Measurements from ENCODE around the gene BCAM. TPM values are rescaled to one million over a fixed set of nuclear protein-coding genes. Genes with fewer than 3 reads are reported as not detected.
A peak's percentile ranks its signal among the peaks of the same experiment; 100 is the strongest.
"Not testable (repeated sequence)": the region's sequence is repeated elsewhere in the genome, so short reads cannot be mapped to it uniquely, and the experiment has no call there.

Gene BCAM
- total and polyA plus RNA-seq, 5 donors from 2014 or later, result not detected

- Mint-ChIP-seq H3K4me1 (peaks cover 0 to 10% (median 8%) of the 10 kb centered on the region in 4 donors), H3K27me3 (peaks cover 43% of the 10 kb centered on the region), H3K4me3 (no peak overlapping the region), H3K36me3 (no peaks in the 10 kb centered on the region), H3K9me3 (no peaks in the 10 kb centered on the region), H3K27ac (no peak overlapping the region)
- DNase-seq, result no peak
- no peaks in the 10 kb centered on the region for H3K36me3 ChIP-seq (ENCODE audit: control insufficient read depth, insufficient read depth, low read length)
- no peak for ATAC-seq (ENCODE audit: low read depth in 2 of 2)
- peaks cover 3% of the 10 kb centered on the region for H3K27me3 ChIP-seq (ENCODE audit: control insufficient read depth, insufficient read depth, low read length)
- H3K4me1 ChIP-seq (ENCODE audit: control insufficient read depth, insufficient read depth, low read length, poor library complexity, severe bottlenecking), result peaks cover 15% of the 10 kb centered on the region
- no peak overlapping the region for H3K4me3 ChIP-seq (ENCODE audit: low read depth, low read length)
- H3K9me3 ChIP-seq (ENCODE audit: control insufficient read depth in 2 of 2, low read length in 2 of 2), result no peaks in the 10 kb centered on the region
- H3K27ac ChIP-seq (ENCODE audit: insufficient read depth, low read length, poor library complexity, severe bottlenecking), result no peak overlapping the region
Measured at GRCh38 chr19:44851427-44851826, 42.5 kb downstream of the BCAM start.

- Mint-ChIP-seq H3K9me3 (no peaks in the 10 kb centered on the region), H3K36me3 (peaks cover 3% of the 10 kb centered on the region), H3K27ac (no peak overlapping the region), H3K27me3 (peaks cover 20% of the 10 kb centered on the region), H3K4me3 (peak overlapping the region in 1 of 4 donors; percentile 35), H3K4me1 (peaks cover 0 to 2% (median 0%) of the 10 kb centered on the region in 4 donors)
- Histone ChIP-seq H3K36me3 (ENCODE audit: control insufficient read depth, insufficient read depth, low read length) (no peaks in the 10 kb centered on the region), H3K9me3 (ENCODE audit: control insufficient read depth in 2 of 2, low read length in 2 of 2) (no peaks in the 10 kb centered on the region), H3K27me3 (ENCODE audit: control insufficient read depth, insufficient read depth, low read length) (no peaks in the 10 kb centered on the region), H3K4me3 (ENCODE audit: low read depth, low read length) (no peak overlapping the region), H3K27ac (ENCODE audit: insufficient read depth, low read length, poor library complexity, severe bottlenecking) (no peak overlapping the region), H3K4me1 (ENCODE audit: control insufficient read depth, insufficient read depth, low read length, poor library complexity, severe bottlenecking) (no peaks in the 10 kb centered on the region)
- DNase-seq (no peak), ATAC-seq (ENCODE audit: low read depth in 2 of 2) (no peak)
Measured at GRCh38 chr19:44855606-44856005, 46.7 kb downstream of the BCAM start.

- no peaks in the 10 kb centered on the region for H3K4me1 ChIP-seq (ENCODE audit: control insufficient read depth, insufficient read depth, low read length, poor library complexity, severe bottlenecking)
- H3K36me3 ChIP-seq (ENCODE audit: control insufficient read depth, insufficient read depth, low read length), result no peaks in the 10 kb centered on the region
- H3K9me3 Mint-ChIP-seq, result no peaks in the 10 kb centered on the region
- H3K27ac Mint-ChIP-seq, result no peak overlapping the region
- H3K27me3 Mint-ChIP-seq, result peaks cover 21% of the 10 kb centered on the region
- DNase-seq (no peak), ATAC-seq (ENCODE audit: low read depth in 2 of 2) (no peak)
- no peak overlapping the region for H3K27ac ChIP-seq (ENCODE audit: insufficient read depth, low read length, poor library complexity, severe bottlenecking)
- no peak overlapping the region for H3K4me3 ChIP-seq (ENCODE audit: low read depth, low read length)
- H3K9me3 ChIP-seq (ENCODE audit: control insufficient read depth in 2 of 2, low read length in 2 of 2), result no peaks in the 10 kb centered on the region
- H3K36me3 Mint-ChIP-seq, result peaks cover 3% of the 10 kb centered on the region
- H3K4me1 Mint-ChIP-seq, result peaks cover 0 to 2% (median 0%) of the 10 kb centered on the region in 4 donors
- no peaks in the 10 kb centered on the region for H3K27me3 ChIP-seq (ENCODE audit: control insufficient read depth, insufficient read depth, low read length)
- H3K4me3 Mint-ChIP-seq, result no peak overlapping the region
Measured at GRCh38 chr19:44856421-44857083, 47.6 kb downstream of the BCAM start.

GRCh38 chr19:44857837-44858236, 48.9 kb downstream of the BCAM start:
- Mint-ChIP-seq H3K9me3 (no peaks in the 10 kb centered on the region), H3K27me3 (peaks cover 17% of the 10 kb centered on the region), H3K27ac (no peak overlapping the region), H3K4me1 (peaks cover 0 to 2% (median 0%) of the 10 kb centered on the region in 4 donors), H3K36me3 (peaks cover 3% of the 10 kb centered on the region), H3K4me3 (no peak overlapping the region)
- Histone ChIP-seq H3K4me1 (ENCODE audit: control insufficient read depth, insufficient read depth, low read length, poor library complexity, severe bottlenecking) (no peaks in the 10 kb centered on the region), H3K27ac (ENCODE audit: insufficient read depth, low read length, poor library complexity, severe bottlenecking) (no peak overlapping the region), H3K27me3 (ENCODE audit: control insufficient read depth, insufficient read depth, low read length) (no peaks in the 10 kb centered on the region), H3K9me3 (ENCODE audit: control insufficient read depth in 2 of 2, low read length in 2 of 2) (no peaks in the 10 kb centered on the region), H3K36me3 (ENCODE audit: control insufficient read depth, insufficient read depth, low read length) (no peaks in the 10 kb centered on the region), H3K4me3 (ENCODE audit: low read depth, low read length) (no peak overlapping the region)
- DNase-seq, result no peak
- no peak for ATAC-seq (ENCODE audit: low read depth in 2 of 2)

- not testable (repeated sequence) for H3K36me3 Mint-ChIP-seq; H3K4me3 Mint-ChIP-seq; ATAC-seq (ENCODE audit: low read depth in 2 of 2); H3K9me3 ChIP-seq (ENCODE audit: control insufficient read depth in 2 of 2, low read length in 2 of 2); H3K36me3 ChIP-seq (ENCODE audit: control insufficient read depth, insufficient read depth, low read length); H3K9me3 Mint-ChIP-seq; H3K27ac ChIP-seq (ENCODE audit: insufficient read depth, low read length, poor library complexity, severe bottlenecking); H3K4me3 ChIP-seq (ENCODE audit: low read depth, low read length); H3K4me1 ChIP-seq (ENCODE audit: control insufficient read depth, insufficient read depth, low read length, poor library complexity, severe bottlenecking); DNase-seq; H3K27ac Mint-ChIP-seq; H3K4me1 Mint-ChIP-seq; H3K27me3 ChIP-seq (ENCODE audit: control insufficient read depth, insufficient read depth, low read length)
- peaks cover 13% of the 10 kb centered on the region for H3K27me3 Mint-ChIP-seq
Measured at GRCh38 chr19:44861576-44861975, 52.7 kb downstream of the BCAM start.

GRCh38 chr19:44863990-44864389, 55.1 kb downstream of the BCAM start:
- no peaks in the 10 kb centered on the region for H3K4me1 ChIP-seq (ENCODE audit: control insufficient read depth, insufficient read depth, low read length, poor library complexity, severe bottlenecking)
- no peak overlapping the region for H3K27ac Mint-ChIP-seq
- DNase-seq, result no peak
- H3K4me1 Mint-ChIP-seq, result peaks cover 0 to 3% (median 0%) of the 10 kb centered on the region in 4 donors
- peaks cover 11% of the 10 kb centered on the region for H3K27me3 Mint-ChIP-seq
- H3K36me3 ChIP-seq (ENCODE audit: control insufficient read depth, insufficient read depth, low read length), result no peaks in the 10 kb centered on the region
- H3K36me3 Mint-ChIP-seq, result peaks cover 2% of the 10 kb centered on the region
- no peaks in the 10 kb centered on the region for H3K27me3 ChIP-seq (ENCODE audit: control insufficient read depth, insufficient read depth, low read length)
- no peak overlapping the region for H3K4me3 ChIP-seq (ENCODE audit: low read depth, low read length)
- no peaks in the 10 kb centered on the region for H3K9me3 ChIP-seq (ENCODE audit: control insufficient read depth in 2 of 2, low read length in 2 of 2)
- H3K4me3 Mint-ChIP-seq, result no peak overlapping the region
- no peak for ATAC-seq (ENCODE audit: low read depth in 2 of 2)
- no peak overlapping the region for H3K27ac ChIP-seq (ENCODE audit: insufficient read depth, low read length, poor library complexity, severe bottlenecking)
- H3K9me3 Mint-ChIP-seq, result peaks cover 0 to 1% (median 0%) of the 10 kb centered on the region in 7 donors

- no peaks in the 10 kb centered on the region for H3K36me3 Mint-ChIP-seq
- Histone ChIP-seq H3K36me3 (ENCODE audit: control insufficient read depth, insufficient read depth, low read length) (no peaks in the 10 kb centered on the region), H3K27ac (ENCODE audit: insufficient read depth, low read length, poor library complexity, severe bottlenecking) (no peak overlapping the region), H3K4me1 (ENCODE audit: control insufficient read depth, insufficient read depth, low read length, poor library complexity, severe bottlenecking) (no peaks in the 10 kb centered on the region), H3K9me3 (ENCODE audit: control insufficient read depth in 2 of 2, low read length in 2 of 2) (no peaks in the 10 kb centered on the region), H3K4me3 (ENCODE audit: low read depth, low read length) (no peak overlapping the region), H3K27me3 (ENCODE audit: control insufficient read depth, insufficient read depth, low read length) (no peaks in the 10 kb centered on the region)
- peaks cover 12% of the 10 kb centered on the region for H3K27me3 Mint-ChIP-seq
- H3K27ac Mint-ChIP-seq, result no peak overlapping the region
- peak overlapping the region in 1 of 4 donors; percentile 13 for H3K4me3 Mint-ChIP-seq
- no peak for DNase-seq
- ATAC-seq (ENCODE audit: low read depth in 2 of 2), result no peak
- peaks cover 0 to 1% (median 0%) of the 10 kb centered on the region in 7 donors for H3K9me3 Mint-ChIP-seq
- H3K4me1 Mint-ChIP-seq, result peaks cover 0 to 3% (median 0%) of the 10 kb centered on the region in 4 donors
Measured at GRCh38 chr19:44865196-44865767, 56.4 kb downstream of the BCAM start.

GRCh38 chr19:44866664-44867063, 57.8 kb downstream of the BCAM start:
- H3K27me3 ChIP-seq (ENCODE audit: control insufficient read depth, insufficient read depth, low read length), result no peaks in the 10 kb centered on the region
- peaks cover 0 to 3% (median 0%) of the 10 kb centered on the region in 4 donors for H3K4me1 Mint-ChIP-seq
- H3K9me3 Mint-ChIP-seq, result peaks cover 0 to 1% (median 0%) of the 10 kb centered on the region in 7 donors
- no peaks in the 10 kb centered on the region for H3K36me3 Mint-ChIP-seq
- peak overlapping the region in 1 of 4 donors; percentile 39 for H3K4me3 Mint-ChIP-seq
- ATAC-seq (ENCODE audit: low read depth in 2 of 2) (no peak), DNase-seq (no peak)
- H3K9me3 ChIP-seq (ENCODE audit: control insufficient read depth in 2 of 2, low read length in 2 of 2), result no peaks in the 10 kb centered on the region
- H3K27me3 Mint-ChIP-seq, result peaks cover 8% of the 10 kb centered on the region
- no peak overlapping the region for H3K4me3 ChIP-seq (ENCODE audit: low read depth, low read length)
- no peak overlapping the region for H3K27ac ChIP-seq (ENCODE audit: insufficient read depth, low read length, poor library complexity, severe bottlenecking)
- H3K4me1 ChIP-seq (ENCODE audit: control insufficient read depth, insufficient read depth, low read length, poor library complexity, severe bottlenecking), result no peaks in the 10 kb centered on the region
- H3K36me3 ChIP-seq (ENCODE audit: control insufficient read depth, insufficient read depth, low read length), result no peaks in the 10 kb centered on the region
- no peak overlapping the region for H3K27ac Mint-ChIP-seq
